Measurements from ENCODE around the gene LCN6. TPM values are rescaled to one million over a fixed set of nuclear protein-coding genes. Genes with fewer than 3 reads are reported as not detected.

LCN6 gene
- total and polyA plus RNA-seq, 8 donors = 0.38 to 18.9 TPM; not detected in 6

DNA sequence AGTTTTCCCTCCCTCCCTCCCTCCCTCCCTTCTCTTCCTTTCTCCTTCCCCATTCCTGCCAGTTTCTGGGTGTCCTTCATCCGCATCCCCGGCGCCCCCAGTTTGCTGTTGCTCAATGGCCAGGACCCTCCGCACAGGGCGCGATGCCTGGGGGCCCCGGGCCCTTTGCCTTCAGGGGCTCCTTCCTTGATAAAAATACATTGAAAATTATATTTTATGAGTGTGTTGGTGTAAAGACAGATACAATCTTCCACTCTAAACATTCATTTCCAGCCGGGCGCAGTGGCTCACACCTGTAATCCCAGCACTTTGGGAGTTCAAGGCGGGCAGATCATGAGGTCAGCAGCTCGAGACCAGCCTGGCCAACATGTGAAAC, 53.5 kb downstream of the LCN6 start:
- H3K4me1 ChIP-seq = peaks cover 16 to 82% of the 10 kb centered on the region in 2 donors
- no peak for ATAC-seq
- no peak overlapping the region for H3K4me3 ChIP-seq
- no peak for DNase-seq
- TF ChIP-seq, protein P1, sequence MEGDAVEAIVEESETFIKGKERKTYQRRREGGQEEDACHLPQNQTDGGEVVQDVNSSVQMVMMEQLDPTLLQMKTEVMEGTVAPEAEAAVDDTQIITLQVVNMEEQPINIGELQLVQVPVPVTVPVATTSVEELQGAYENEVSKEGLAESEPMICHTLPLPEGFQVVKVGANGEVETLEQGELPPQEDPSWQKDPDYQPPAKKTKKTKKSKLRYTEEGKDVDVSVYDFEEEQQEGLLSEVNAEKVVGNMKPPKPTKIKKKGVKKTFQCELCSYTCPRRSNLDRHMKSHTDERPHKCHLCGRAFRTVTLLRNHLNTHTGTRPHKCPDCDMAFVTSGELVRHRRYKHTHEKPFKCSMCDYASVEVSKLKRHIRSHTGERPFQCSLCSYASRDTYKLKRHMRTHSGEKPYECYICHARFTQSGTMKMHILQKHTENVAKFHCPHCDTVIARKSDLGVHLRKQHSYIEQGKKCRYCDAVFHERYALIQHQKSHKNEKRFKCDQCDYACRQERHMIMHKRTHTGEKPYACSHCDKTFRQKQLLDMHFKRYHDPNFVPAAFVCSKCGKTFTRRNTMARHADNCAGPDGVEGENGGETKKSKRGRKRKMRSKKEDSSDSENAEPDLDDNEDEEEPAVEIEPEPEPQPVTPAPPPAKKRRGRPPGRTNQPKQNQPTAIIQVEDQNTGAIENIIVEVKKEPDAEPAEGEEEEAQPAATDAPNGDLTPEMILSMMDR (IDR thresholded peaks at IDR 0.05) = no peak
- no peak overlapping the region for H3K27ac ChIP-seq
- no peaks in the 10 kb centered on the region for H3K36me3 ChIP-seq
- no peaks in the 10 kb centered on the region for H3K27me3 ChIP-seq
- intact Hi-C loops (cut with DNase I) = no loop called here
- no peaks in the 10 kb centered on the region for H3K9me3 ChIP-seq

DNA sequence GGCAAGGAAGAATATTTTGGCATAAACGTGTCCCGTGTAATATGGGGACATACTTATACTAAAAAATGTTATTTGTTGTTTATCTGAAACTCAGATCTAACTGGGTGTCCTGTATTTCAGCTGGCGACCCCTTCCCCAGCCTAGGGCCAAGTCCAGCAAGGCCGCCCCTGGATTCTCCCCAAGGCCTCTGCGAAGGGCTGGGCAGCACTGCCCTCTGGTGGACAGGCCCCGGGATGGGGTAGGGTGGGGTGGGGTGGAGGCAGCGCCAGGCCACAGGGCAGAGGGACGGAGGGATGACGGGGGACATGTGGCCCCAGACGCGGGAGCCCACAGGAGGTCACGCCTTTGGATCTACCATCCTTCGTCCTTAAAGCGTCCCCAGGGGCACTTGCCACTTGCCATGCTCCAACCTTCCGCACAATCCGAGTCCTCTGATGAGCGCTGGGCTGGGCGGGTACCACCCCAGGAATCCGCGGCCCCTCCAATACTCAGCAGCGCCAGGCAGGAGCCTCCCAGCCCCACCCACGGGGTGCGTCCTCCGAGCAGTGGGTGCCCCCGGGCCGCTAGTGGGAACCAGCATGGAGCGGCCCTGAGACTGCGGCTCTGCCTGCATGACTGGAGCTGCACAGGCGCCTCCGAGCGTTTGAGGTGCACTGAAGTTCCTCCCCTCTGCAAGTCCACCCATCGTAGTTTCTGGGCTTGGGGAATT, 54.0 kb downstream of the LCN6 start:
- intact Hi-C loops (cut with DNase I) = no loop called here
- DNase-seq = peak in 3 of 4 donors; percentile 55 to 94 (median 67)
- Histone ChIP-seq H3K9me3 (no peaks in the 10 kb centered on the region), H3K27me3 (no peaks in the 10 kb centered on the region), H3K4me3 (no peak overlapping the region), H3K4me1 (peaks cover 16 to 82% of the 10 kb centered on the region in 2 donors), H3K36me3 (no peaks in the 10 kb centered on the region), H3K27ac (peak overlapping the region; percentile 65 to 70)
- ATAC-seq = peak; percentile 68
- TF ChIP-seq, protein P1 (IDR thresholded peaks at IDR 0.05) = peak; percentile 60 to 85

Small RNA genes lying within 50 kb of the gene (microRNA-seq; reads per million reads assigned to microRNA genes)
- gene MIR6722 = 0 reads per million in 2 donors

Other genes starting within 250 kb of the LCN6 start
- gene NOTCH1, start 202.5 kb downstream of the LCN6 start, total RNA-seq = 100 to 1,000 TPM in 1 of 2 donors, 10 to 100 TPM in 1; 65.1 to 102 TPM
- 10 to 100 TPM; 21.7 to 41.7 (median 30.4) TPM for gene NOTCH1, start 202.5 kb downstream of the LCN6 start, polyA plus RNA-seq (ENCODE audit: insufficient read length in 6 of 6)
- gene EGFL7, start 85.6 kb downstream of the LCN6 start, total RNA-seq = 100 to 1,000 TPM; 105 to 165 TPM
- 100 to 1,000 TPM in 2 of 6 donors, 10 to 100 TPM in 4; 65.7 to 139 (median 90.9) TPM for gene EGFL7, start 85.6 kb downstream of the LCN6 start, polyA plus RNA-seq (ENCODE audit: insufficient read length in 6 of 6)
- 100 to 1,000 TPM; 127 to 170 TPM for gene AGPAT2, start 61.1 kb downstream of the LCN6 start, total RNA-seq
- 10 to 100 TPM; 24.9 to 48.3 (median 31.9) TPM for gene AGPAT2, start 61.1 kb downstream of the LCN6 start, polyA plus RNA-seq (ENCODE audit: insufficient read length in 6 of 6)
- 10 to 100 TPM; 12.6 to 12.7 TPM for gene DIPK1B, start 36.0 kb downstream of the LCN6 start, total RNA-seq
- 10 to 100 TPM; 23.7 to 37.4 (median 30.6) TPM for gene DIPK1B, start 36.0 kb downstream of the LCN6 start, polyA plus RNA-seq (ENCODE audit: insufficient read length in 6 of 6)
- gene LCN10, start 5.6 kb downstream of the LCN6 start, total RNA-seq = 10 to 100 TPM in 1 of 2 donors, under 1 TPM in 1; 0.32 to 10.0 TPM
- gene LCN10, start 5.6 kb downstream of the LCN6 start, polyA plus RNA-seq (ENCODE audit: insufficient read length in 6 of 6) = under 1 TPM in 4 of 6 donors, not detected in 2; 0.11 to 0.44 (median 0.21) TPM
- not detected for gene LCN8, start 9.7 kb upstream of the LCN6 start, total RNA-seq
- not detected for gene LCN8, start 9.7 kb upstream of the LCN6 start, polyA plus RNA-seq (ENCODE audit: insufficient read length in 6 of 6)
- not detected for gene LCN15, start 16.0 kb upstream of the LCN6 start, total RNA-seq
- under 1 TPM in 5 of 6 donors, not detected in 1; 0.06 to 0.18 (median 0.07) TPM for gene LCN15, start 16.0 kb upstream of the LCN6 start, polyA plus RNA-seq (ENCODE audit: insufficient read length in 6 of 6)
- 10 to 100 TPM; 74.3 to 76.6 TPM for gene TMEM141, start 42.8 kb upstream of the LCN6 start, total RNA-seq
- 10 to 100 TPM; 49.3 to 57.7 (median 52.8) TPM for gene TMEM141, start 42.8 kb upstream of the LCN6 start, polyA plus RNA-seq (ENCODE audit: insufficient read length in 6 of 6)
- under 1 TPM in 1 of 2 donors, not detected in 1; 0.44 TPM for gene CCDC183, start 47.8 kb upstream of the LCN6 start, total RNA-seq
- 10 to 100 TPM in 4 of 6 donors, 1 to 10 TPM in 2; 5.3 to 11.7 (median 10.0) TPM for gene CCDC183, start 47.8 kb upstream of the LCN6 start, polyA plus RNA-seq (ENCODE audit: insufficient read length in 6 of 6)
- 10 to 100 TPM; 75.9 to 80.8 TPM for gene RABL6, start 59.4 kb upstream of the LCN6 start, total RNA-seq
- gene RABL6, start 59.4 kb upstream of the LCN6 start, polyA plus RNA-seq (ENCODE audit: insufficient read length in 6 of 6) = 10 to 100 TPM; 49.5 to 71.5 (median 56.1) TPM
- gene AJM1, start 94.0 kb upstream of the LCN6 start, total RNA-seq = 1 to 10 TPM; 1.7 to 2.6 TPM
- gene AJM1, start 94.0 kb upstream of the LCN6 start, polyA plus RNA-seq (ENCODE audit: insufficient read length in 6 of 6) = 1 to 10 TPM in 4 of 6 donors, under 1 TPM in 2; 0.59 to 1.8 (median 1.1) TPM
- gene PHPT1, start 100.9 kb upstream of the LCN6 start, total RNA-seq = 100 to 1,000 TPM; 118 to 151 TPM
- 100 to 1,000 TPM in 2 of 6 donors, 10 to 100 TPM in 4; 66.1 to 124 (median 90.3) TPM for gene PHPT1, start 100.9 kb upstream of the LCN6 start, polyA plus RNA-seq (ENCODE audit: insufficient read length in 6 of 6)
- gene MAMDC4, start 103.8 kb upstream of the LCN6 start, total RNA-seq = 10 to 100 TPM; 14.7 to 16.0 TPM
- gene MAMDC4, start 103.8 kb upstream of the LCN6 start, polyA plus RNA-seq (ENCODE audit: insufficient read length in 6 of 6) = 1 to 10 TPM; 5.3 to 9.9 (median 7.4) TPM
- 100 to 1,000 TPM; 247 to 288 TPM for gene EDF1, start 117.8 kb upstream of the LCN6 start, total RNA-seq
- 100 to 1,000 TPM; 339 to 408 (median 377) TPM for gene EDF1, start 117.8 kb upstream of the LCN6 start, polyA plus RNA-seq (ENCODE audit: insufficient read length in 6 of 6)
- gene TRAF2, start 138.0 kb upstream of the LCN6 start, total RNA-seq = 10 to 100 TPM; 17.2 to 22.4 TPM
- 10 to 100 TPM; 12.4 to 16.3 (median 14.6) TPM for gene TRAF2, start 138.0 kb upstream of the LCN6 start, polyA plus RNA-seq (ENCODE audit: insufficient read length in 6 of 6)
- 100 to 1,000 TPM in 1 of 2 donors, 10 to 100 TPM in 1; 98.5 to 111 TPM for gene FBXW5, start 196.2 kb upstream of the LCN6 start, total RNA-seq
- 10 to 100 TPM; 33.0 to 59.6 (median 43.6) TPM for gene FBXW5, start 196.2 kb upstream of the LCN6 start, polyA plus RNA-seq (ENCODE audit: insufficient read length in 6 of 6)
- 1 to 10 TPM; 1.2 TPM for gene C8G, start 196.7 kb upstream of the LCN6 start, total RNA-seq
- under 1 TPM; 0.47 to 0.90 (median 0.72) TPM for gene C8G, start 196.7 kb upstream of the LCN6 start, polyA plus RNA-seq (ENCODE audit: insufficient read length in 6 of 6)
- gene LCN12, start 203.7 kb upstream of the LCN6 start, total RNA-seq = 1 to 10 TPM; 2.1 to 4.5 TPM
- gene LCN12, start 203.7 kb upstream of the LCN6 start, polyA plus RNA-seq (ENCODE audit: insufficient read length in 6 of 6) = 10 to 100 TPM in 5 of 6 donors, 1 to 10 TPM in 1; 7.0 to 28.0 (median 17.6) TPM
- gene PTGDS, start 229.0 kb upstream of the LCN6 start, total RNA-seq = 100 to 1,000 TPM; 133 to 137 TPM
- 10 to 100 TPM; 23.7 to 59.8 (median 31.2) TPM for gene PTGDS, start 229.0 kb upstream of the LCN6 start, polyA plus RNA-seq (ENCODE audit: insufficient read length in 6 of 6)
- gene LCNL1, start 234.5 kb upstream of the LCN6 start, total RNA-seq = 1 to 10 TPM; 2.0 to 2.3 TPM
- gene LCNL1, start 234.5 kb upstream of the LCN6 start, polyA plus RNA-seq (ENCODE audit: insufficient read length in 6 of 6) = 1 to 10 TPM in 4 of 6 donors, under 1 TPM in 2; 0.38 to 2.7 (median 1.1) TPM
- 10 to 100 TPM; 34.2 to 56.6 TPM for gene PAXX, start 243.9 kb upstream of the LCN6 start, total RNA-seq
- gene PAXX, start 243.9 kb upstream of the LCN6 start, polyA plus RNA-seq (ENCODE audit: insufficient read length in 6 of 6) = 10 to 100 TPM; 28.1 to 47.6 (median 33.7) TPM
- gene CLIC3, start 248.0 kb upstream of the LCN6 start, total RNA-seq = 10 to 100 TPM; 39.7 to 85.4 TPM
- gene CLIC3, start 248.0 kb upstream of the LCN6 start, polyA plus RNA-seq (ENCODE audit: insufficient read length in 6 of 6) = 10 to 100 TPM; 30.7 to 56.2 (median 42.2) TPM

Data from left lung (tissue), 10 donors.